Prostate gland (tissue), 2 donors: ENCODE data around the gene OR5AR1.

ENCODE experiments used
- POLR2A ChIP-seq: fragments of 450-650 bp; IDR thresholded peaks from one replicate; pipeline ENCODE4 v1.6.1; 2016; ENCODE audit warnings: antibody characterized with exemption, mild to moderate bottlenecking
- POLR2AphosphoS5 ChIP-seq: sonication (generic); formaldehyde crosslinking; IDR thresholded peaks from one replicate; pipeline ENCODE4 v1.6.1; 2017; ENCODE audit warnings: antibody characterized with exemption
- TF ChIP-seq, protein P1 (sequence below), 4 experiments: fragments of 200-600 bp in 2 of 4; fragments of 450-650 bp in 2 of 4; sonication (generic) in 2 of 4; IDR thresholded peaks; 1 replicate in 3 of 4; 2 replicates in 1 of 4; pipeline ENCODE4 v1.5.1; 2016 to 2019; ENCODE audit warnings: antibody characterized with exemption in 4 of 4, mild to moderate bottlenecking in 2 of 4, moderate library complexity in 2 of 4

DNA sequence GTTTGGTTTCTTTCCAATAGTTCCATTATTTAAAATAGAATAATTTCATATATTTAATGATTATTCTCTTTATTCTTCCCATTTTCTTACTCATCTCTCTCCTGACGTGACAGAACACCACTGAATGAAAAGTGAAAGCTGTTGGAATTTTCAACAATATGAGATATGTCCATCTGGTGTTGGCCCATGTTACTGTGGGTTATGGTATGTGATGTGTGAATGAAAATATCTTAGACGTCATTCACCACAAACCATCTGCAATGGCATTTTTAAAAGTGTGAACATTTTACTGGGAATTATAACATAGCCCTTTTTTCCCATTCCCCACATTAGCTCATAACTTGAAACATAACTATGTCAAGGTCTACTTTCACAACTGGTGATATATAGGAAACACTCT is 37.5 kb upstream of the OR5AR1 start:
- TF ChIP-seq POLR2A = no peak
- TF ChIP-seq, protein P1, sequence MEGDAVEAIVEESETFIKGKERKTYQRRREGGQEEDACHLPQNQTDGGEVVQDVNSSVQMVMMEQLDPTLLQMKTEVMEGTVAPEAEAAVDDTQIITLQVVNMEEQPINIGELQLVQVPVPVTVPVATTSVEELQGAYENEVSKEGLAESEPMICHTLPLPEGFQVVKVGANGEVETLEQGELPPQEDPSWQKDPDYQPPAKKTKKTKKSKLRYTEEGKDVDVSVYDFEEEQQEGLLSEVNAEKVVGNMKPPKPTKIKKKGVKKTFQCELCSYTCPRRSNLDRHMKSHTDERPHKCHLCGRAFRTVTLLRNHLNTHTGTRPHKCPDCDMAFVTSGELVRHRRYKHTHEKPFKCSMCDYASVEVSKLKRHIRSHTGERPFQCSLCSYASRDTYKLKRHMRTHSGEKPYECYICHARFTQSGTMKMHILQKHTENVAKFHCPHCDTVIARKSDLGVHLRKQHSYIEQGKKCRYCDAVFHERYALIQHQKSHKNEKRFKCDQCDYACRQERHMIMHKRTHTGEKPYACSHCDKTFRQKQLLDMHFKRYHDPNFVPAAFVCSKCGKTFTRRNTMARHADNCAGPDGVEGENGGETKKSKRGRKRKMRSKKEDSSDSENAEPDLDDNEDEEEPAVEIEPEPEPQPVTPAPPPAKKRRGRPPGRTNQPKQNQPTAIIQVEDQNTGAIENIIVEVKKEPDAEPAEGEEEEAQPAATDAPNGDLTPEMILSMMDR (IDR thresholded peaks at IDR 0.05) = no peak
- no peak for TF ChIP-seq POLR2AphosphoS5
